GM15510 (cell line): ENCODE results near the gene CTU2.

Source experiments
- POLR2A ChIP-seq: IDR thresholded peaks from 3 replicates; pipeline ENCODE4 v1.6.1; 2011; ENCODE audit warnings: borderline replicate concordance; ENCODE audit not compliant: insufficient read length; ENCODE audit errors: extremely low read depth

Gene CTU2

GRCh38 chr16:88698646-88699045 lies 7.7 kb upstream of the CTU2 start:
- no peak for TF ChIP-seq POLR2A

- TF ChIP-seq POLR2A, result no peak
Measured at GRCh38 chr16:88699180-88699579, 7.1 kb upstream of the CTU2 start.

GRCh38 chr16:88700322-88700635 lies 6.0 kb upstream of the CTU2 start:
- no peak for TF ChIP-seq POLR2A

DNA sequence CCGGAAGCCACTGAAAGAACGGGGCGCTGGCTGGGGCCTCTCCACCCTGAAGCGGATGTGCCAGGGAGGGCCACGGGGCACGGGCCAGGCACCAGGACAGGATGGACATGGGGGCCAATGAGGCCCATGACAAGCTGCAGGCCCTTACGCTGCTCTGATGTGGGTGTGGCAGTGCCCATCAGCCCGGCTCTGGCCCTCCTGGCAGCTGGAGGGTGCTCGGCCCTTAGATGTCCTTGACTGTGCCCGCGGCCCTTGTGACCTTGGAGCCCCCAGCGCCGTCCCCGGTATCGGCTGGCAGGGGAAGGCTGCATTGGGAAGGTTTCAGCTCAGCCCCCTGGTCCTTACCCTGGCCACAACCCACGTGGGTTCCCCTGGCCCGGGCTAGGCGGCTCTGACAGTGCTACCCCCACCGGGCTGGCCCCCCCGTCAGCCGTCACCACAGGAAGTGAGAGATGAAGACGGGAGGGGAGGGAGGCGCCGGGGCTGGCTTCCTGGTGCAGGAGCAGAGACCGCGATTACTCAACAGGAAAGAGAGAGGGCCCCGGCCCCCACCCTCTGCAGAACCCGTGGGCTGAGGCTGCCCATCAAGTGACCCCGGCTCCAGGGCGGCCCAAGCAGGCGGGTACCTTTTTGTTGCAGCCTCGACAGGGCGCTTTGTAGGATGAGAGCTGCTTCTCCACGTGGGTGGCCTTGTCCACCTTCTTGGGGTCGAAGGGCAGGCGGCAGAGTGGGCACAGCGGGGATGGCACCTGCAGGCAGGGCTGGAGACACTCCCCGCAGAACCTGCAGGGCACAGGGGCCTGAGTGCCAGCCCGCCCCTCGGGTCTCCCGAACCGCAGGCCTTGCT lies 5.4 kb upstream of the CTU2 start:
- peak; percentile 42 for TF ChIP-seq POLR2A

- TF ChIP-seq POLR2A, result no peak
Measured at GRCh38 chr16:88701581-88702370, 4.5 kb upstream of the CTU2 start.

DNA sequence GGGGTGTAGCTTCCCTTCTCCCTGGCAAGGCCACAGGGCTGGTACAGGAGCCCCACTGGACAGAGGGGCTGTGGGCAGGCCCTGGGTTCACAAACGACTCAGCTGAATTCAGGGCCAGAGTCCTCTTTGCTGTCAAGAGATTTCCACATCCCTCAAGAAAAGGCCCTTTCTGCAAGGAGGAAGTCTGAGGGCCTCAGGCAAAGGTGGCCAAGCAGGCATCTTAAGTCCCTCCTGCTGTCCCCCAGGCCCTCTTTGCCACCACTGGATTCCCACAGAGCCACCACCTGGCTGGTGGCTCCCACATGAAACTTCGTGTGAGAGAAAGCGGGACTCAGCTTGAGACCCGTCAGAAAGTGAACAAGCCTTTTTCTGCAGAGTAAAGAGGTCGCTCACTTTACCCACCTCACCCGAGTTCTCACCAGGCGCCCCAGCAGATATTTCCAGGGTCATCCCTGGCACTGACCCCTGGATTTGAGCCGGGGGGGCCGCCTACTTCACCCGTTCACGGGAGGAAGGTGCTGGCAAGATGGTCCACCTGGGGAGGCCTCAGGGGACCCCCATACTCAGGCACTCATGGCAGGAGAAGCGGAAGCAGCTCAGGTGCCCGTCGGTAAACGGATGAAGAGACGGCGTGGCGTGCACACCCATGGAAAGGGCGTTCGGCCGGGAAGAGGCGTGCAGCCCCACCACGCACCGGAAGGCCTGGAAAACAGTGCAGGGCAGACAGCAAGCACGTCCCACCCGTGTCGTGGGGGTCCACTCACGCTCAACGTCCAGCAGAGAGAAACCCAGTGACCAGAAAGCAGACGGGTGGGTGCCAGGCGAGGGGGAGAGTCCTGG lies 3.7 kb upstream of the CTU2 start:
- TF ChIP-seq POLR2A, result no peak

GRCh38 chr16:88703486-88704309 lies 2.6 kb upstream of the CTU2 start:
- TF ChIP-seq POLR2A, result no peak

DNA sequence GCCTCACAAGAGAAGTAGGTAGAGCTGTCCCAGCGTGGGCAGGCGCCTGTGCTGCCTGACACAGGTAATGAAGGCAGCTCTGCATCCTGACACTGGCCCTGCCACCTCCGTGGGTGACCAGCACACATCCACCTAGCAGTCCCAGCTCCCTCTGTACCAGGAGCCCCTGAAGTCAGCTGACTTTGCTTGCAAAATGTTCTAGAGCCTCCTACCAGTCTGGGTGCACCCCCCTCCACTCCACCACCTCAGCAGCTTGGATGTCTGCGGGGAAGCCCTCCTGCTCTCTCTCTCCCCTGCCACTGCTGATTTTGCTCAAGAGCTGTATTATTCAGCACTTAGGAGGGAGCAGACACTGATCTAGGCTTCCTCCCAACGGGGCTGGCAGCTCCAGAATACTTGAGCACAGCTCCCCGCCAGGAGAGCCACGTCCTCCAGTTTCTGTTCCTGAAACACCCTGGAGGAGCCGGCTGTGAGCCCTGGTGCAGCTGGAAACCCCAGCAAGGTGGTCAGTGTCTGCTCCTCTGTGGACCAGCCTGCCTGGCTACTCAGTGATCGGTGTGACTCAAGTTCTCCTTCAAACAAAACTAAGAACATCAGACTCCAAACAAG lies 1.1 kb upstream of the CTU2 start:
- no peak for TF ChIP-seq POLR2A

GRCh38 chr16:88705801-88706228 lies 488 bp upstream of the CTU2 start:
- no peak for TF ChIP-seq POLR2A

DNA sequence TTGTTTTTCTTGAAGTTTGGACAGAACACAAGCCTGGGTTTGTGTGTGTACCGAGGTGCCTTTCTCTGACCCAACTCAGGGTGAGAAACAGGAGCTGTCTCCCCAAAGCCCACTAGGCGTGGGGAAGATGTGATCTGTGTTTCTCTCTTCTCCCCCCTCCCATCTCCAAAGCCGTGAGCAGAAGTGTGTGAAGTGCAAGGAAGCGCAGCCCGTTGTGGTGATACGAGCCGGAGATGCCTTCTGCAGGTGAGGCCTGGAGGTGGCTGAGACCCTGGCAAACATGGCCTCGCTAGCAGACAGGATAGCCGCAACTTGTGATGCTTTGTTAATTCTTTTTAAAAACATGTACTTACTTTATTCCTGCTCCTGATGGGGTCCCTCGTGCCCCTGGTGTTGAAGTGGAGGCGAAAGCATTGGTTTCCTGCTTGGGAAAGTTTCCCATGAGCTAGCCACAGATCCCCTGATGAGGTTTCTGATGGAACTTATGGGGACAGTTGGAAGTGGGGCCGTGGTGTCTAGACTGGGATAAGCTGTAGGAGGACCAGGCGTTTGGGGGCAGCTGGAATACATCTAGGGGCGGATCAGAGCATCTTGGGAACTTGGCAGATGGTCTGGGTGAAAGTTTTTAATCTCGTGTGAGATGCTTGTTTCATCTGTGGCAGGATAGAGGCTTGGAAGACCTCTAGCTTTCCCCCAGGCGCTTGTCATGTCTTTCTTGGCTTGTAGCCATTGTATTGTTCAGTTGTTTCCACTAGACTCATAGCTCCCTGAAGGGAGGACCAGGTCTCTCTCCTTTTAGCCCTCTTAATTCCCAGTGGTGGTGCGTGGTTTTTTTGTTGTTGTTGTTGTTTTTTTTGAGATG lies 893 bp downstream of the CTU2 start:
- no peak for TF ChIP-seq POLR2A

- TF ChIP-seq POLR2A, result no peak
Measured at GRCh38 chr16:88710556-88710955, 4.3 kb downstream of the CTU2 start.

GRCh38 chr16:88711750-88712340 lies 5.5 kb downstream of the CTU2 start:
- no peak for TF ChIP-seq POLR2A
